ENCODE data around the gene C9orf40. TPM values are rescaled to one million over a fixed set of nuclear protein-coding genes. Genes with fewer than 3 reads are reported as not detected.

The C9orf40 gene, protein sequence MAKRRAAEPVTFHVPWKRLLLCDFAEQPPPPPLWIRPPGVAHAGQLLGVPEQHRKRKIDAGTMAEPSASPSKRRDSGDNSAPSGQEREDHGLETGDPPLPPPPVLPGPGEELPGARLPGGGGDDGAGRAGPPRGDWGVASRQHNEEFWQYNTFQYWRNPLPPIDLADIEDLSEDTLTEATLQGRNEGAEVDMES
- 3.1 TPM for total RNA-seq

DNA sequence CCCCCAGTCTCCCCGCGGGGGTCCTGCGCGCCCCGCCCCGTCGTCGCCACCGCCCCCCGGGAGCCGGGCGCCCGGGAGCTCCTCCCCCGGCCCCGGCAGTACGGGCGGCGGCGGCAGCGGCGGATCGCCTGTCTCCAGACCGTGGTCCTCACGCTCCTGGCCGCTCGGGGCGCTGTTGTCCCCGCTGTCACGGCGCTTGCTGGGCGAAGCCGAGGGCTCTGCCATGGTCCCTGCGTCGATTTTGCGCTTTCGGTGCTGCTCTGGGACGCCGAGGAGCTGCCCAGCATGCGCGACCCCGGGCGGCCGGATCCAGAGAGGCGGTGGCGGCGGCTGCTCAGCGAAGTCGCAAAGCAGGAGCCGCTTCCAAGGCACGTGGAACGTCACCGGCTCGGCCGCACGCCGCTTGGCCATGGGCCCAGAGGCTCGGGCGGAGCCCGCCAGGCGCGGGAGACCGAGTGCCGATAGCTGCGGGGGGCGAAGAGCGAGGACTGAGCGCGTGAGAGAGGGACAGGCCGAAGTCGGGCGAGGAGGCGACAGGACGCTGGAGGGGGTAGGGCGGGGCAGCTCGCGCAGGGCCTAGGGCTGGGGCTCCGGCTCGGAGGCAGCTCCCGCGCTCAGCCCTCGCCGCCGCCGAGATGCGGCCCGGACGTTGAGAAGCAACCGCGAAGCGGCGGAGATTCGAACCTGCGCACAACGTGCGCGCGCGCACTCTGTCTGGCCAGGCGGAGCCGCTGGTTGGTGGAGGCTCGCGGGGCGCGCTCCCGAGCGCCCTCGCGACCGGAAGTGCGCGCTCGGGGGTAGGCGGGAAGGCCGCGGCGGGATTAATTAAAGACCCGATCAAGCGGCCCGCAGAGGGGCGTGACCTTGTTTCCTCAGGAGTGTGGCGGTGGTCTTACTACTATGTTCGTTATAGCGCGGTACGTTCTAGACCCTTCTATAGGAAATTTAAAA, at the start of gene C9orf40:
C9orf40 (minus strand) TSS at position 712 of the 951 bp plus-strand sequence; CDS start at position 411, 301 bp downstream.
- Histone ChIP-seq H3K36me3 (ENCODE audit: control insufficient read depth in 3 of 3, insufficient read depth in 3 of 3, low read length in 3 of 3) (no peaks in the 10 kb centered on the region), H3K9ac (ENCODE audit: low read depth in 1 of 3, low read length in 3 of 3) (peak within 1 kb of the TSS; percentile 87 to 92 (median 90)), H3K27me3 (ENCODE audit: control insufficient read depth in 3 of 3, insufficient read depth in 3 of 3, low read length in 3 of 3) (no peaks in the 10 kb centered on the region), H3K27ac (ENCODE audit: low read depth, low read length) (peak within 1 kb of the TSS; percentile 93), H3K4me3 (ENCODE audit: low read length in 3 of 3) (peak within 1 kb of the TSS; percentile 86 to 95 (median 92)), H3K9me3 (ENCODE audit: control insufficient read depth in 3 of 3, low read length in 3 of 3) (no peaks in the 10 kb centered on the region), H3K4me1 (ENCODE audit: control insufficient read depth in 3 of 3, insufficient read depth in 3 of 3, low read length in 3 of 3) (peaks cover 0 to 7% (median 5%) of the 10 kb centered on the region in 3 donors)

DNA sequence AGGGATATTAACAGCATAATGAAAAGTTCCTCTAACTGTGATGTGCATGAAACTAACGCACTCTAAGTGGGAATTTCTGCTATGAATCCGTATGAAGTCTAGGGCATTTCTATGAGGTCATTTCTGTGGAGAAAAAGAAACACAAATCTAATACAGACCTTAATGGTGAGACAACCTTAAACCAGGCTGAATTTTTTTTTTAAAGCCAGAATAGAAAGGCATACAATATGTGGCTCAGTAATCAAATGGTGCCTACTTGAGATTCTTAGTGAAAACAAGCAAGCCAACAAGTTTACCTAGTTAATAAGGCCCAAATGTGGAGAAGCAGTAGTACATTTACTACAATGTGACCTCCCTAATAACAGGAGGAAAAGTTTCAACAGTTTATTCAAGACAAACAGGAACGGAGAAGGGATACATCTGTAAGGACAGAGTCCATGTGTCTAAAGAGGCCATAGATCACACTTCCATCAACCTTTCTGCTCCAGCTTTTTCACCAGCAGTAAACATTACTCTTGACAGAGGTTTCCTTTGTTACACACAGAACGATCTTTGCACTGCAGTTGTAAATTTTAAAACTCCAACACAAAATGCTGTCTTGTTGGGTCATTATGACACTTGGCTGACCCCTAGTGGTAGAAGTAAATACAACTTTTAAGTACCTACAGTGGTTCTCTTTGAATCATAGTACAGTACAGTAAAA, 49.2 kb upstream of the C9orf40 start:
- Histone ChIP-seq H3K4me3 (ENCODE audit: low read length in 3 of 3) (no peak overlapping the region), H3K36me3 (ENCODE audit: control insufficient read depth in 3 of 3, insufficient read depth in 3 of 3, low read length in 3 of 3) (peaks cover 0 to 2% (median 0%) of the 10 kb centered on the region in 3 donors), H3K27ac (ENCODE audit: low read depth, low read length) (no peak overlapping the region), H3K27me3 (ENCODE audit: control insufficient read depth in 3 of 3, insufficient read depth in 3 of 3, low read length in 3 of 3) (no peaks in the 10 kb centered on the region), H3K9ac (ENCODE audit: low read depth in 1 of 3, low read length in 3 of 3) (no peak overlapping the region), H3K9me3 (ENCODE audit: control insufficient read depth in 3 of 3, low read length in 3 of 3) (no peaks in the 10 kb centered on the region), H3K4me1 (ENCODE audit: control insufficient read depth in 3 of 3, insufficient read depth in 3 of 3, low read length in 3 of 3) (no peaks in the 10 kb centered on the region)

DNA sequence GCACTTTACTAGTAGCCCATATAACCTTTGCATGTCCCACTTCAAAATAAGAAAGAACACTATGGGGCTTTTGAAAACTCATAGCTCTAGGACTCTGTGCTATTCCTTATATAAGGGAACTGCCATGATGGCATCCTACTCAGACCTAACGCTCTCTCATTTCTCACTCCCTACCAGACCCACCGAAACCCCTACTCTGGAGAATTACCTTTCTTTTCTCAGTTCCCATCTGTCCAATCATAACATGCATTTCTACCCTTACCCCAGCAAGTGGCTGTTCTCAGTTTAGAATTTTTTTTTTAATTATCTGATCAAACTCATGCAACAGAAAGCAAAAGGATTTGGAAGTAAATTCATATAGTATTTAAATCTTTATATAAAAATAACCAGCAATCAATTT, 48.1 kb upstream of the C9orf40 start:
- Histone ChIP-seq H3K4me3 (ENCODE audit: low read length in 3 of 3) (no peak overlapping the region), H3K9ac (ENCODE audit: low read depth in 1 of 3, low read length in 3 of 3) (no peak overlapping the region), H3K4me1 (ENCODE audit: control insufficient read depth in 3 of 3, insufficient read depth in 3 of 3, low read length in 3 of 3) (no peaks in the 10 kb centered on the region), H3K9me3 (ENCODE audit: control insufficient read depth in 3 of 3, low read length in 3 of 3) (no peaks in the 10 kb centered on the region), H3K27me3 (ENCODE audit: control insufficient read depth in 3 of 3, insufficient read depth in 3 of 3, low read length in 3 of 3) (no peaks in the 10 kb centered on the region), H3K27ac (ENCODE audit: low read depth, low read length) (no peak overlapping the region), H3K36me3 (ENCODE audit: control insufficient read depth in 3 of 3, insufficient read depth in 3 of 3, low read length in 3 of 3) (peaks cover 0 to 6% (median 5%) of the 10 kb centered on the region in 3 donors)

DNA sequence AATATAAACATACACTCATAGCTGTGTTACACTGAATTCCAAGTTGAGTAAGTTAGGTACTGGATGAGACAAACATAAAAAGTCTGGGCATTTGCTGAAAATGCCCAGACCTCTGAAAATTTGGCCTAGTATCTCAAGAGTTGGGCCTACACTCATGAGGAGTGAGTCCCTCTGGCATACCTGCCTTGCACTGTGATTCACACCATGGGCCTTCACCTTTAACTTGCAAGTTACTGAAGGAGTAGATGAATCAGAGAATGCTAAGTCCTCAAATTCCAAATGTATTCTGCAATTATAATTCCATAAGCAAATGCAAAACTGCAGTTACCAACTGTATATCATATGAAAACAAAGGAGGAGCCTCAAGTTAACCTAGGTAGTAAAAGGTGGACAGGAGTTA, 32.3 kb upstream of the C9orf40 start:
- no peak overlapping the region for H3K4me3 ChIP-seq (ENCODE audit: low read length in 3 of 3)
- H3K4me1 ChIP-seq (ENCODE audit: control insufficient read depth in 3 of 3, insufficient read depth in 3 of 3, low read length in 3 of 3) = no peaks in the 10 kb centered on the region
- no peak overlapping the region for H3K9ac ChIP-seq (ENCODE audit: low read depth in 1 of 3, low read length in 3 of 3)
- H3K27ac ChIP-seq (ENCODE audit: low read depth, low read length) = no peak overlapping the region
- H3K9me3 ChIP-seq (ENCODE audit: control insufficient read depth in 3 of 3, low read length in 3 of 3) = no peaks in the 10 kb centered on the region
- no peaks in the 10 kb centered on the region for H3K27me3 ChIP-seq (ENCODE audit: control insufficient read depth in 3 of 3, insufficient read depth in 3 of 3, low read length in 3 of 3)
- peaks cover 0 to 4% (median 3%) of the 10 kb centered on the region in 3 donors for H3K36me3 ChIP-seq (ENCODE audit: control insufficient read depth in 3 of 3, insufficient read depth in 3 of 3, low read length in 3 of 3)

DNA sequence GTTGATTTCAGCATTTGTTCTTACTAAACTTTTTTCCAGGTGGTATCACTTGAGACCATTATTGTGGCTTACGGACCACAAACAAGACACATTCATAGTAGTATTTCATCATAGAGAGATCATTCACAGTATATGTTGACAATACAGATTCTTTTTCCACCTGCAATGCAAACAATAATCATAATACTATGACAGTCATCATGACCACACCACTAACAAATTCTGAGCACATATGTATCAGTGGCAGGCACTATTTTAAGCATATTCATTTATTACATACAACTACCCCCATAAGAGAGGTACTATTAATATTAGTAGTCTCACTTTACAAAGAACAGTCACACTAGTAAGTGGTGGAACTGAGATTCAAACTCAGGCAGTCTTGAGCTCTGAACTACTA, 31.0 kb upstream of the C9orf40 start:
- no peak overlapping the region for H3K4me3 ChIP-seq (ENCODE audit: low read length in 3 of 3)
- no peak overlapping the region for H3K27ac ChIP-seq (ENCODE audit: low read depth, low read length)
- H3K9ac ChIP-seq (ENCODE audit: low read depth in 1 of 3, low read length in 3 of 3) = no peak overlapping the region
- H3K9me3 ChIP-seq (ENCODE audit: control insufficient read depth in 3 of 3, low read length in 3 of 3) = no peaks in the 10 kb centered on the region
- H3K27me3 ChIP-seq (ENCODE audit: control insufficient read depth in 3 of 3, insufficient read depth in 3 of 3, low read length in 3 of 3) = no peaks in the 10 kb centered on the region
- H3K4me1 ChIP-seq (ENCODE audit: control insufficient read depth in 3 of 3, insufficient read depth in 3 of 3, low read length in 3 of 3) = no peaks in the 10 kb centered on the region
- H3K36me3 ChIP-seq (ENCODE audit: control insufficient read depth in 3 of 3, insufficient read depth in 3 of 3, low read length in 3 of 3) = peaks cover 3 to 7% (median 4%) of the 10 kb centered on the region in 3 donors

DNA sequence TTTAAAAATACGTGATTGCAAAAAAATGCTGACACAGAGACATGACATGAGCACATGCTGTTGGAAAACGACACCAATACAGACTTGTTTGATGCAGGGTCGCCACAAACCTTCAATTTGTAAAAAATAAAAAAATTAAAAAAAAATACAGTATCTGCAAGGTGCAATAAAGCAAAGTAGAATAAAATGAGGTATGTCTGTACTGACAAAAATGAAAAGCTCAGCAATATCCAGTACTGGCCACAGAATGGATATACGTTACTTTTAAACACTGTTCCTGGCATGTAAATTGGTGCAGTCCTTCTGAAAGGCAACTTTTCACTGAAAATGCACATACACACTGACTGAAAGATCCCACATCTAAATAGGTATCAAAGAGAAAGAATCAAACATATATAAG, 27.1 kb upstream of the C9orf40 start:
- Histone ChIP-seq H3K4me1 (ENCODE audit: control insufficient read depth in 3 of 3, insufficient read depth in 3 of 3, low read length in 3 of 3) (no peaks in the 10 kb centered on the region), H3K36me3 (ENCODE audit: control insufficient read depth in 3 of 3, insufficient read depth in 3 of 3, low read length in 3 of 3) (peaks cover 4 to 10% (median 5%) of the 10 kb centered on the region in 3 donors), H3K27ac (ENCODE audit: low read depth, low read length) (no peak overlapping the region), H3K9me3 (ENCODE audit: control insufficient read depth in 3 of 3, low read length in 3 of 3) (peaks cover 0 to 5% (median 2%) of the 10 kb centered on the region in 3 donors), H3K4me3 (ENCODE audit: low read length in 3 of 3) (no peak overlapping the region), H3K27me3 (ENCODE audit: control insufficient read depth in 3 of 3, insufficient read depth in 3 of 3, low read length in 3 of 3) (no peaks in the 10 kb centered on the region), H3K9ac (ENCODE audit: low read depth in 1 of 3, low read length in 3 of 3) (no peak overlapping the region)

DNA sequence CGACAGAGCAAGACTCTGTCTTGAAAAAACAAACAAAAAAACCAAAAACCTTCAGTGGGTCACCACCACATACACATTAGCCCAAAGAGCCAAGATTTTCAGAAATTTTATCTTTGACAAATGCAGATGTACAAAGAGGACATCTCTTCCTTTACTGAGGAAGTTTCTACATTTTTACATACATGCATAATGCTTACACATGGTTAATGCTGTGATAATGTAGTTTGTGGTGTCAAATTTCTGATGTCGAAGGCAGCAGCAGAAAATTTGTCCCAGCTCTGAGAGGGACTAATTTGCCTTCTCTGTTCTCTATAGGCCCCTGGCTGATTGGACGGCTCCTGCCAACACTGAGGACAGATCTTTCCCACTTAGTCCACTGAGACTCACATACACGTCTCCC, 24.6 kb upstream of the C9orf40 start:
- Histone ChIP-seq H3K9ac (ENCODE audit: low read depth in 1 of 3, low read length in 3 of 3) (no peak overlapping the region), H3K4me1 (ENCODE audit: control insufficient read depth in 3 of 3, insufficient read depth in 3 of 3, low read length in 3 of 3) (no peaks in the 10 kb centered on the region), H3K9me3 (ENCODE audit: control insufficient read depth in 3 of 3, low read length in 3 of 3) (peaks cover 0 to 5% (median 2%) of the 10 kb centered on the region in 3 donors), H3K36me3 (ENCODE audit: control insufficient read depth in 3 of 3, insufficient read depth in 3 of 3, low read length in 3 of 3) (peaks cover 0 to 7% (median 5%) of the 10 kb centered on the region in 3 donors), H3K27me3 (ENCODE audit: control insufficient read depth in 3 of 3, insufficient read depth in 3 of 3, low read length in 3 of 3) (no peaks in the 10 kb centered on the region), H3K27ac (ENCODE audit: low read depth, low read length) (no peak overlapping the region), H3K4me3 (ENCODE audit: low read length in 3 of 3) (no peak overlapping the region)

DNA sequence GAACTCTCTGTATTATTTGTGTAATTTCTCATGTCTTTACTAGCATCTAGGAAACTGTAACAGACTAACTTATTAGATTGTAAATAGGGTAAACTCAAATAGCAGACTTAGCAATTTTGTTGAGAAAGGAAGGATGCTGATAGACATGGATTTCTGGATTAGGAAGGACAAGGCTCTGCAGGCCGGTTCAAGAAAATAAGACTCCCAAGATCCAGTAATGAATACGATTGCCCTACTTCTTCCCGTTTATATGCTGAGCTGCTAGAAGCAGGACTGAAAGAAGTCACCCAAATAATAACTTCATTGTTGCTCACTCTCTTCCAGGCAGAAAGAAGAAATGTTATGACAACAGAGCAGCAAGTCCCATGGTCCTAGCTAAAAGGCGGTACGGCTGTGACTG, 22.8 kb upstream of the C9orf40 start:
- no peak overlapping the region for H3K27ac ChIP-seq (ENCODE audit: low read depth, low read length)
- no peaks in the 10 kb centered on the region for H3K27me3 ChIP-seq (ENCODE audit: control insufficient read depth in 3 of 3, insufficient read depth in 3 of 3, low read length in 3 of 3)
- H3K9ac ChIP-seq (ENCODE audit: low read depth in 1 of 3, low read length in 3 of 3) = no peak overlapping the region
- no peak overlapping the region for H3K4me3 ChIP-seq (ENCODE audit: low read length in 3 of 3)
- peaks cover 0 to 7% (median 5%) of the 10 kb centered on the region in 3 donors for H3K36me3 ChIP-seq (ENCODE audit: control insufficient read depth in 3 of 3, insufficient read depth in 3 of 3, low read length in 3 of 3)
- H3K9me3 ChIP-seq (ENCODE audit: control insufficient read depth in 3 of 3, low read length in 3 of 3) = peaks cover 0 to 5% (median 2%) of the 10 kb centered on the region in 3 donors
- no peaks in the 10 kb centered on the region for H3K4me1 ChIP-seq (ENCODE audit: control insufficient read depth in 3 of 3, insufficient read depth in 3 of 3, low read length in 3 of 3)

DNA sequence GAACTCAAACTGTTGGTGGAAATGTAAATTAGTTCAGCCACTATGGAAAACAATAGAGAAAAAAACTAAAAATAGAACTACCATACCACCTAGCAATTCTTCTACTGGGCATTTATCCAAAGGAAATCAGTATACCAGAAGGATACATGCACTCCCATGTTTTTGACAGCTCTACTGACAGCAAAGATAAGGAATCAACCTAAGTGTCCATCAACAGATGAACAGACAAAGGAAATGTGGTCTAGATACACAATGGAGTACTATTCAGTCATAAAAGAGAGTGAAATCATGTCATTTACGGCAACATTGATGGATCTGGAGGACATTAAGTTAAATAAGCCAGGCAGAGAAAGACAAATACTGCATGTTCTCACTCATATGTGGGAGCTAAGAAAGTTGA, 21.8 kb upstream of the C9orf40 start:
- Histone ChIP-seq H3K9ac (ENCODE audit: low read depth in 1 of 3, low read length in 3 of 3) (no peak overlapping the region), H3K4me1 (ENCODE audit: control insufficient read depth in 3 of 3, insufficient read depth in 3 of 3, low read length in 3 of 3) (no peaks in the 10 kb centered on the region), H3K36me3 (ENCODE audit: control insufficient read depth in 3 of 3, insufficient read depth in 3 of 3, low read length in 3 of 3) (peaks cover 0 to 7% (median 2%) of the 10 kb centered on the region in 3 donors), H3K9me3 (ENCODE audit: control insufficient read depth in 3 of 3, low read length in 3 of 3) (peaks cover 0 to 5% (median 2%) of the 10 kb centered on the region in 3 donors), H3K27ac (ENCODE audit: low read depth, low read length) (no peak overlapping the region), H3K27me3 (ENCODE audit: control insufficient read depth in 3 of 3, insufficient read depth in 3 of 3, low read length in 3 of 3) (no peaks in the 10 kb centered on the region), H3K4me3 (ENCODE audit: low read length in 3 of 3) (no peak overlapping the region)

Measured in skeletal muscle tissue (tissue), 4 donors.